HG03097 (cell line): ENCODE results near the gene NAALADL2.
"Not testable (repeated sequence)": the region's sequence is repeated elsewhere in the genome, so short reads cannot be mapped to it uniquely, and the experiment has no call there.

Experiments used
- ATAC-seq: cut with Tn5 transposase; IDR thresholded peaks from one replicate; pipeline ENCODE4 v1.9.1; 2021; ENCODE audit not compliant: unreplicated experiment, low FRiP score

Gene NAALADL2

DNA sequence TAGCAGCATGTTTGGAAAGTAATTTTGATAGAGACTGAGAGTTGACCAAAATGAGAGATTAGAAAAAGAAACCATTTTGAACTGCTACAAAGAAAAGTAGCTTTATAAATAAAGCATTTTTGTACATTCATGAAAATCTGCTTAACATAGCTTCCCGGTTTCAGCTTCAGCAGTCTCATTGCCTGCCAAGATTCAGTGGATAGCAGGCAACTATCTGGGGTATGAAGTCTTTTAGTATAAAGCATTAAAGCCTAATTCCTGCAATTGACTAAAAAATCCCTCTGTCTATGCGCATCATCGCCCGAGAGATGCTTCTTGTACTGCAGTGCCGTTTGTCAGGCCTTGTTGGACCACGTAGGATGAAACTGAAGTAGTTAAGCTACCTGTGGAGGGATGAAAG lies 588.4 kb downstream of the NAALADL2 start:
- no peak for ATAC-seq

DNA sequence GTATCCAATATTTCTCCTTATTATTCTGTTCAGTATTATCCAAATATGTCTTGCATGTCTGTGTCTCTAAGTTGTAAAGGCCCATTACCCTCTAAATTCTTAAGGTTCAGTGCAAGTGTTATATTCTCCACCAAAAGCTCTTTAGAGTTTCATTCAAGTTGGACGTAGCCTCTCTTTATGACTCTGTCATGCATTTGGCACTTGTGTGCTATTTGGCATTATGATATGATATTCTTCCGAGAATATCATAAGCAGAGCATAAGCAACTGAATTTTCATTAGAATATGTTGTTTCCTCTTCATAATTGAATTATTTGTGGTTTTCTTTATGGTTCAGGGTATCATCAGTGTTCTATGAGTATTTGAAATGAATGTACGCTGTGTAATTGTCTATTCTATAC lies 594.2 kb downstream of the NAALADL2 start:
- ATAC-seq: no peak

DNA sequence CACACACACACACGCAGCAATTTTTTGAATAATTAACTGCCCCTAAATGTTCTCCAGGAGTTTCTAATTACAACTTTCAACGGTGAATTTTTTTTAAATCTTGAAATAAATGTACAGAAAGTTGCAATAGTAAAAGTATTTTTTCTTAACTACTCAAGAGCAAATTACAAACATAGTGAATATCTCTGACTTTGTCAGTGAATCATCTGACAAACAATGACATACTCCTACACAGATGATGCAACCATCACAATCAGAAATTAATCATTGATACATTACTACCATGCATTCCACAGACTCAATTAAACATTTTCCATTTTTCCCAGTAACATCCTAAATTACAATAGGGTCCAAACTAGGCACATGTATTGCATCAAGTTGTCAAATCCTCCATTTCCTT lies 597.3 kb downstream of the NAALADL2 start:
- ATAC-seq: no peak

DNA sequence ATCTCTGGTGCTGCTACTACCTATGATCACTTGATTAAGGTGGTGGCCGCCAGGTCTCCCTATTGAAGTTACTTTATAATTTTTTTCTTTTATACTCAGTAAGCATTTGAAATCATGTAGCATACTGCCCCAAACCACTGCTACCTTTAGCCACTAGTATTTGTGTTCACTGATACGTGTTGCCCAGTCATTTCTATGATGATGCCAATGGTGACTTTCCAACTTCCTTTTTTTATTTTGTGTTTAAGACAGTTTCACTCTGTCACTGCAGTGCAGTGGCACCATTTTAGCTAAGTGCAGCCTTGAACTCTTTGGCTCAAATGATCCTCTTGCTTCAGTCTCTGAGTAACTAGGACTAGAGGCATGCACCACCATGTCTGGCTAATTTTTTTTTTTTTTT lies 598.2 kb downstream of the NAALADL2 start:
- no peak for ATAC-seq

DNA sequence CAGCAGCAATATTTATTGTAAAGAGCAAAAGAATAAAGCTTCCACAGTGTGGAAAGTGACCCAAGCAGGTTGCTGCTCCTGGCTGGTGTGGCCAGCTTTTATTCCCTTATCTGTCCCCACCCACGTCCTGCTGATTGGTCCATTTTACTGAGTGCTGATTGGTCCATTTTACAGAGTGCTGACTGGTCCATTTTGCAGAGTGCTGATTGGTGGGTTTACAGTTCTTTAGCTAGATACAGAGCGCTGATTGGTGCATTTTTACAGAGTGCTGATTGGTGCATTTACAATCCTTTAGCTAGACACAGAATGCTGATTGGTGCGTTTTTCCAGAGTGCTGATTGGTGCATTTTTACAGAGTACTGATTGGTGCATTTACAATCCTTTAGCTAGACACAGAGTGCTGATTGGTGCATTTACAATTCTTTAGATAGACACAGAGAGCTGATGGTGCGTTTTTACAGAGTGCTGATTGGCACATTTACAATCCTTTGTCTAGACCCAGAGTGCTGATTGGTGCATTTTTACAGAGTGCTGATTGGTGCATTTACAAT lies 601.8 kb downstream of the NAALADL2 start:
- ATAC-seq: not testable (repeated sequence)

DNA sequence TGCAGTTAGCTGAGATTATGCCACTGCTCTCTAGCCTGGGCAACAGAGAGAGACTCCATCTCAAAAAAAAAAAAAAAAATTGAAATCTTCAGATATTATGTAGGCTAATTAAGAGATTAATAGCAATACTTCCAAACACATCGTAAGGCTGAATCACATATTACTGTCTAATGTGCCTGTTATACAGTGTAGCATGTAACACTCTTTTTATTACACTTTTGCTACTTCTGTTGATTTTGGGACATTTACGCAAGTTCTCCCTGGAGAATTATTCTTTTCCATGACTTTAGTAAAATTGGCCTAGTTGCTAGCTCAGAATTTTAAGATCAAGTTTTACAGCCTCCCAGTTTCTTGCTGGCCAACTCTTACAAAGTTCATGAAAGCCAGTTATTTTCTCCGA lies 605.2 kb downstream of the NAALADL2 start:
- ATAC-seq: no peak

DNA sequence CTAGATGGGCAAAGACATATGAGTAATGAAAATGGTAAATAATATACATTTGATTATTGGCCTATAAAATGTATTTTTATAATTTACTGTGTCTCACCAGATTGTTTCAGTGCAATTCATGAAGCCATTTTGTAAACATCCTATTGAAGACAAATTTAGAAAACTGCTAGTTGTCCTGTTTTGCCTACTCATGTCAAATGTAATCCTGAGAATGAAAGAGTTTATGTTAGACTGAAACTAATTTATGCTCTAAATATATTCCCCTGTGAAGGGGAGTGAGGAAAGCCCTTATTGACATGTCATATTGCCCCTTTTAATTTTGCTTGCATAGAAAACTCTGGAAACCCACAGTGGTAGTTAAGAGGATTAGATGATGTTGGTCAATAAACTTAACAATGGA lies 610.0 kb downstream of the NAALADL2 start:
- no peak for ATAC-seq

DNA sequence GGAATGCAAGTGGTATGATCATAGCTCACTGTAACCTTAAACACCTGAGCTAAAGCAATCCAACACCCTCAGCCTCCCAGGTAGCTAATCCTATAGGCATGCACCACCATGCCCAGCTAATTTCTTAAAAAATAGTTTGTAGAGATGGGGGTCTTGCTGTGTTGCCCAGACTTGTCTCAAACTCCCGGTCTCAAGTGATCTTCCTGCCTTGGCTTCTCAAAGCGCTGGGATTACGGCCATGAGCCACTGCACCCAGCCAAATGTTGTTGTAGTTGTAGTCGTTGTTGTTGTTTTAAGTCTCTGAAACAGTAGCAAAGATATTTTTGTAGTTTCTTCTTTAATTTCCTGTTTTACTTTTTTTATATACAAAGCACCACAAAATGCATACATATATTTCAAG lies 616.6 kb downstream of the NAALADL2 start:
- ATAC-seq: no peak

DNA sequence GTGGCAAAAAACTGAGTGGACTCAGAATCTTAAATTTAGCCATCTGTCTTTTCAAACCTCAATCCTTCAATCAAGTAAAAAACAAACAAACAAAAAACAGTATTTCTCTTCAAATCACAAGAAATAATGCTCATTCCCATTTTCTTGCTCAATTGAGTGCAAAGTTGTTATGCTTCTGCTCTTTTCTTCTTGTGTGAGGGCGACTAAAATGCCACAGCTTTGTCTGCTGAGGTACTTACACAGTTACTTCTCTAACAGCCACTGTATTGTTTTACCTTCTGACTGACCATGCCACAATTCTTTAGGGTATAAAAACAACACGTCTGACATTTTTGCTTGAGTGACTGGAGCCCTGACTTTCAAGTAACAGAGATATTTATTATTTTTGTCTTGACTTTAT lies 617.4 kb downstream of the NAALADL2 start:
- ATAC-seq: no peak

DNA sequence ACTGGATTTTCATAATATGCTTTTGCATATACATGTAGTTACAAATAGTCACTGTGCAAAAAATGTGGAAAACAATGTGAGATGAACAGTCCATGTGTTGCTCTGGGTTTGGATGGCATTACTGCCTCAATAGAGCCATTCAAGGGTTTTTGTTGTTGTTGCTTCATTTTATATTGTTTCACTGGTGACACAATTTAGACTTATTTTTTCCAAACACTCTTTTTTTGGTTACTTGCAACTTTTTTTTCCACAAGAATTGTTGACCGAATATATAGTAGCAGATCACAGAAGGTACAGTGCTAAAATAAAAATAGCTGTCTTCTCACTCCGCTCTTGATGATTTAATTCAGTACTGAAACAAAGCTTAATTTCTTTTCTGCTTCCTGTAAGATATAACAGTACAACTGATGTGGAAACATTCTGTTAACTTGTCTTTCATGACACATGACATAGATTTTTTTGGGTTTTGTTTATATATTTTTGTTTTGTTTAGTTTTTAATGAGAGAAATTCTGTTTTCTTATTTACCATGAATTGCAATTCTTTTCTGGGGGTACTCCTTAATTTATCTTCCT lies 618.6 kb downstream of the NAALADL2 start:
- ATAC-seq: peak; percentile 92

DNA sequence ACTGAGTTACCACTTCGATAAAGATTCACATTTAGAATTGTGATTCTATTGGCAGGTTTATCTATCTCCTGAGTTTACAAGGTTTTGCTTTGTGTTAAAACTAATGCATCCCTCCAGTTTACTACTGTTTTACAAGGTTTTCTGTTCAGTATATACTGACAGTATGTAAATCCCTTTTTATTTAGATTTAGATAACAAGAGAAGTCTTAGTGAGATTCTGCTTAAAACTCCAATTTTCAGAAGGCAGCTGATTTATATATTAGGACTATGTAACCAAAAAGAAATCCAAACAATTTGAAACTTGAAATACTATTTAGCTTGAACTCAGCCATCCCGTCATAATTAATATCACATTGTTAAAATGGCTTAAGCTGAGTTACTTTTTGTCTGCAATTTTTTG lies 619.2 kb downstream of the NAALADL2 start:
- no peak for ATAC-seq

DNA sequence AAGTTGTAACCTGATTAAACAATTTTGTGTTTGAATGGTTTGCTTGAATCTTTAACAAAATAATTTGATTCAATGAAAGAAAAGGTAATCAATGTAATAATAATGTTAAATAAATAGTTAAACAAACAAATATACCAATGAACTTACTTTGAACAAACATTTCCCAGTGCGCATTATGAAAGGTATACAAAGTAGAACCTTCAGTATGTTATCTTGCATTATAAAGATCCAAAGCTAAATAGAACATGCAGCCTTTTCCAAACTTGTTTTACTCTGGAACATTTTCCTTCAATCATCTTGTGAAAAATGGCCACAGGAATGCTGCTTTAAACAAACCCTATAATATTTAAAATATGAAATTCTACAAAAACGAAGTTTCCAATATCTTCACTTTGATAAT lies 620.0 kb downstream of the NAALADL2 start:
- ATAC-seq: no peak

DNA sequence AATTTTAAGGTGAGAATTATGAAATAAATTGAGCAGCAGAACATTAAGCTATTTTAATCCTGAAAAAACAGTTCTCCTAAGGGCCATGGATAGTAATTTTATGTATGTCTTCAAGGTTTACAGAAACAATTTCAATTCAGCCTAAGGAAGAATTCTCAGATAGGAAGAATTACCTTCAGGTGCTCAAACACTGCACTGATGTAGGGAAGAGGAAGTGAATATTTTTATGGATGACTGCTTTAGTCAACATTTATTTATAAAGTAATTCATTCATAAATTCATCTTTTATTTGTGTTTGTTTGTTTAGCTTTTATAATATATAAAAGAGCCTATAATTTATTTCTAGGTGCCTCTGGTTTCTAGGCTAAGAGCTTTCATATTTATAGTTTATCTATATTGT lies 620.7 kb downstream of the NAALADL2 start:
- ATAC-seq: no peak

DNA sequence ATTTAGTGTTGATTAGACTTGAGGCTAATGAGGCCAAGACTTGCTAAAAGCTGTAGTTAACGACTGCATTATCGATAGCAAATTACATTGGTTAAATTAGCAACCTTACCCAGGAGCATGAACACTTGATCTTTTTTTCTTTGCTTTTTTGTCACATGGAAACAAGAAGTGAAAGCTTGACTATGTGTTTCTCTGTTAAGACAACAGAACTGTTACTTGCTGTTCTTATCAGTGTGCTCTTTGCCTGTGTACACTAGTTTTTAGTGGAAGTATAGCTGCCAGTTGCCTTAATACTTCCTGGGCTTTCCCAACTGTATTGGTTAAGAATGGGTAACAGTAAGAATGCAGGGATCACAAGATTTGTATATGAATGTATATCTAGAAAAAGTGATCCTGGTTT lies 625.5 kb downstream of the NAALADL2 start:
- no peak for ATAC-seq

DNA sequence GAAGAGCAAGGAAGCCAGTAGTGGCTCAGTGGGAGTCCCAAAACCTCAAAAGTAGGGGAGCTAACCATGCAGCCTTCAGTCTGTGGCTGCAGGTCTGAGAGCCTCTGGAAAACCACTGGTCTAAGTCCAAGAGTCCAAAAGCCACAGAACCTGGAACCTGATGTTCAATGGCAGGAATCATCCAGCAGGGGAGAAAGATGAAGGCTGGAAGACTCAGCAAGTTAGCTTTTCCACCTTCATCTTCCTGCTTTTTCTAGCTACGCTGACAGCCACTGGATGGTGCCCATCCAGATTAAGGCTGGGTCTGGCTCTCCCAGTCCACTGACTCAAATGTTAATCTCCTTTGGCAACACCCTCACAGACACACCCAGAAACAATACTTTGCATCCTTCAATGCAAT lies 626.3 kb downstream of the NAALADL2 start:
- ATAC-seq: no peak

DNA sequence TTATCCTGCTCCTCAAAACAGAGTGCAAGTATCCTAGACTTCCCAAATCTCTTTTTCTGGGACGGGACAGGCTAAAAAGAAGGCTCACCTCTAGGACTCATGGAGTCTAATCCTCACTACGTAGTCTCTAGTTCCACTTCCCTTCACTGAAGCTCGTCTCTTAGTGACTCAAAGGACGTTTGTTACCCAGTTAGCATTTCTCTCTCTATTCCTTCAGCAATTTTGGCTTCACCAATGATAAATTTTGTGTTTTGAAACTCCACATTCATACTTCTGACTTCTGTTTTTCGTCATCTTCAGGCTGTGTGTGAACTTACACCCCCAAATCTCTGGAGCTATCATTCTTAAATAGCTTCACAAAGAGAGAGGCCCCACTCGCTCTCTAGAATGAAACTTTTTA lies 627.1 kb downstream of the NAALADL2 start:
- no peak for ATAC-seq

DNA sequence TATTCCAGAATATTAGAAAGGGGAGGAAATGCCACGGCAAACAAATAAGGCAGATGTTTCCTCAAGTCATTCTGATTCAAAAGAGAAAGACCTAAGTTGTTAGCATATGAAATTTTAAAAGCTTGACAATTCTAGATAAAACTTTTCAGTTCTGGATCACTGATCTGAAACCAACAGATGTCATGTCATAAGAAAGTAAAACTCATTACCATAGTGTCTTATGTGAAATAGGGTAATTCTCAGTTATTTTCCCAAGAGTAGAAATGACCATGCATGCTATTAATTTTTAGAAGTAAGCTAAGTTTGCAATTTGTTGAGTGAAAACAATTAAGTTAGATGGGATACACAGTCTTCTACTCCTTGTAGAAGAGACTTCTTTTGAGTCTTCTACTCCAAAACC lies 630.3 kb downstream of the NAALADL2 start:
- ATAC-seq: peak; percentile 71

DNA sequence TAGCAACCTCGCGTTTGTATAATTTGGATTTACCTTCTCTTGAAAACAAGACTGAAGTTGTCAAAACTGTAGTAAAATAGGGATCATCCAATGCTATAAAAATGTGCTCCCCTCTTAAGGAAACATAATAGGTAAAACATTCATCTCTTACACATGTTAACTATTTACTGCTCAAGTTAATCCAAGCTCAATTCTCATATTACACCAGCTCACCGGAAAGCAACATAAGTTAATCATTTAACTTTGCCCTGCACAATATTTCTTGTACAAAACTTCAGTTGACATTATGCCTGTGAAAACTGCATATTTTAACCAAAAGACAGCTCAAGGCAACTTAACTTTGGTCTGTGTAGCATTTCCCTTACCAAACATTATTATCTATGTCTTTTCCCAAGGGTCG lies 634.2 kb downstream of the NAALADL2 start:
- ATAC-seq: no peak

DNA sequence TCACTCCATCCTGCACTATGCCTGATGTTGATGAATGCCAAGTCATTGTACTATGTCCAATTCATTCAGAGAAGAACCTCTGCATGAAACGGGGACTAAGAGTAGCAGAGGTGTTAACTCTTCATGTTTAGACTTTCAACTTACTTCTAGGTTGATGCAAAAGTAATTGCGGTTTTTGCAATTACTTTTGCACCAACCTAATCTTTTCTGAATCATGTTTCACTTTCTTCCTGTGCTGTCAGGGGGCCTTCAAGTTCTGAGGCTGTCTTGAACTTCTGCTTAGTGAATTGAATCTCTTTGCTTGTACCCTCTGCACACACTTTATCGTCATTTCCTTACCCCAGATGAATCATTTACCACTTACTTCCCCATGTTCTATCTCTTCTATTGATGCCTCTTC lies 636.2 kb downstream of the NAALADL2 start:
- ATAC-seq: peak; percentile 96

DNA sequence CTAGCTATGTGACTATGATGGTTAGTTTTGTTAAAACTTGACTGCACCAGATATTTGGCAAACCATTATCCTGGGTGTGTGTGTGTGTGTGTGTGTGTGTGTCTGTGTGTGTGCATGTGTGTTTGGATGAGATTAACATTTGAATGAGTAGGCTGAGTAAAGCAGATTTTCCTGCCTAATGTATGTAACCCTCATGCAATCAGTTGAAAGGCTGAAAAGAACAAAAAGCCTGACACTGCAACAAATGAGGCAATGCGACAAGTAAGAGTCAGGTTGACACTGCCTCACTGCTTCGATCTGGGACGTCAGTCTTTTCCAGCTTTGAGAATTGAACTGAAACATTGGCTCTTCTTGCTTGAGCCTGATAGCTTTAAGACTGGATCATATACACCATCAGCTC lies 643.0 kb downstream of the NAALADL2 start:
- no peak for ATAC-seq

DNA sequence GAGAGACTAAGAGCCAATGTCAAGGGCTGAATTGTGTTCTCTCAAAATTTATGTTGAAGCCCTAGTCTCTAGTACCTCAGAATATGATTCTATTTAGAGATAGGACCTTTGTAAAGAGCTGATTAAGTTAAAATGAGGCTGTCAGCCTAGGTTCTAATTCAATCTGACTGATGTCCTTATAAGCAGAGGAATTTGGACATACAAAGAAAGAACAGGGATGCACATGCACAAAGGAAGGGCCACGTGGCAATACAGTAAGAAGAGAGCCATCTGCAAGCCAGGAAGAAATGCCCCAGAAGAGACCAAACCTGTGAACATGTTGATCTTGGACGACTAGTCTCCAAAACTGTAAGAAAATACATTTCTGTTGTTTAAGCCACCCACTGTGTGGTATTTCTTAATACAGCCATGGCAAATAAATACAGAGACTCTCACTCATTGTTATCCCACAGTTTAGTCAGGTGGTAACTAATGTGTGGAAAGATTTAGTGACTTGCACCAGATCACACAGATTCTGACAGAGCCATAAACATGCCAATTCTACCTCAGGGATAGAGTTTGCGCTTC lies 652.2 kb downstream of the NAALADL2 start:
- no peak for ATAC-seq

DNA sequence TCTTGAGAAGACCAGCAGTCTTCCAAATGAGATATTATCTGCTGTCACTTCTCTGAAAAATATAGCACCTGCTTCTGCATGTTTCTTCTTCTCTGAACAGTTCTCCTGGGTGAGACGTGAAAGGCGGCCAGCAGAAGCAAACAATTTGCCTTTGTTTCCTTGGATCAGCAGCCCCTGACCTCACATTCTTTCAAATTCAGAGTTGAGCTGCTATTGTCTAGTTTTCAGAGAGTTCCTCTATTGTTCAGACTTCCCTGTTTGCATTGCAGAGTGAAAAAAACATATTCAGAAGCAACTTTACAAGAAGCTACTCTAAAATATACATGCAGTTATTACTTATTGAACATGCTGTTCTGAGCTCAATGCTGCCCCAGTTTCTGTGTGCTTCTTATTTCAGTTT lies 653.6 kb downstream of the NAALADL2 start:
- no peak for ATAC-seq

DNA sequence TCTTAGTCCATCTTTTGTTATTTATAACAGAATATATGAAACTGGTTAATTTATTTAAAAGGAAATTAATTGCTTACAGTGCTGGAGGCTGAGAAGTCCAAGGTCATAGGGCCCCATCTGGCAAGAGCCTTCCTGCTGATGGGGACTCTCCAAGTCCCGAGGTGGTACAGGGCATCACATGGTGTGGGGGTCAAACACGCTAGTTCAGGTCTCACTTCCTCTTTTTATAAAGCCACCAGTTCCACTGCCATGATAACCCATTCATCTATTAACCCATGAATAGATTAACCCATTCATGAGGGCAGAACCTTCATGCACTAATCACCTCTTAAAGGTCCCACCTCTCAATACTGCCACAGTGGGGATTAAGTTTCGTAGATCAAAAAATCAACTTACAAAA lies 659.3 kb downstream of the NAALADL2 start:
- peak; percentile 94 for ATAC-seq
